H9 (cell line): Measurements from ENCODE around the gene KDF1. TPM values are rescaled to one million over a fixed set of nuclear protein-coding genes. Genes with fewer than 3 reads are reported as not detected.
A peak's percentile ranks its signal among the peaks of the same experiment; 100 is the strongest.

ENCODE experiments used
- DNase-seq: peaks from one replicate; pipeline ENCODE4 v3.0.0-alpha.2; 2017
- H2AFZ ChIP-seq: one replicate; pipeline ENCODE4 v1.6.1; 2013; ENCODE audit warnings: mild to moderate bottlenecking, low read length, control low read depth, moderate library complexity
- H2AK5ac ChIP-seq: 2 replicates; pipeline ENCODE4 v1.6.1; 2013; ENCODE audit warnings: low read length, control low read depth, mixed read lengths; ENCODE audit not compliant: insufficient read length
- H2BK120ac ChIP-seq: one replicate; pipeline ENCODE4 v1.6.1; 2013; ENCODE audit warnings: low read depth, mild to moderate bottlenecking, low read length, control low read depth, inconsistent platforms; ENCODE audit not compliant: poor library complexity, severe bottlenecking
- H2BK12ac ChIP-seq: 2 replicates; pipeline ENCODE4 v1.6.1; 2013; ENCODE audit warnings: low read length, control low read depth, mixed read lengths, low read depth; ENCODE audit not compliant: insufficient read length
- H2BK15ac ChIP-seq: 2 replicates; pipeline ENCODE4 v1.6.1; 2013; ENCODE audit warnings: low read depth, low read length, control low read depth
- H2BK20ac ChIP-seq: one replicate; pipeline ENCODE4 v1.6.1; 2013; ENCODE audit warnings: low read depth, mild to moderate bottlenecking, low read length, control low read depth, inconsistent platforms; ENCODE audit not compliant: poor library complexity, severe bottlenecking
- H2BK5ac ChIP-seq: 2 replicates; pipeline ENCODE4 v1.6.1; 2013; ENCODE audit warnings: low read length, control low read depth, mixed read lengths; ENCODE audit not compliant: insufficient read length
- H3K14ac ChIP-seq: 2 replicates; pipeline ENCODE4 v1.6.1; 2013; ENCODE audit warnings: low read length, control low read depth; ENCODE audit not compliant: insufficient read depth
- H3K18ac ChIP-seq: 2 replicates; pipeline ENCODE4 v1.6.1; 2013; ENCODE audit warnings: low read depth, mild to moderate bottlenecking, mixed read lengths, low read length, control low read depth; ENCODE audit not compliant: insufficient read length
- H3K23ac ChIP-seq: 2 replicates; pipeline ENCODE4 v1.6.1; 2013; ENCODE audit warnings: low read length, control low read depth, mixed read lengths, low read depth; ENCODE audit not compliant: insufficient read length
- H3K23me2 ChIP-seq: 2 replicates; pipeline ENCODE4 v1.6.1; 2013; ENCODE audit warnings: low read depth, mild to moderate bottlenecking, mixed read lengths, low read length, control low read depth; ENCODE audit not compliant: insufficient read length, poor library complexity, severe bottlenecking
- H3K27ac ChIP-seq: 2 replicates; pipeline ENCODE4 v1.5.1; 2013; ENCODE audit warnings: low read length, control low read depth, mixed read lengths, low read depth; ENCODE audit not compliant: insufficient read length
- H3K27me3 ChIP-seq: 2 replicates; pipeline ENCODE4 v1.6.1; 2013; ENCODE audit warnings: low read length, control low read depth, inconsistent platforms; ENCODE audit not compliant: insufficient read depth
- H3K4ac ChIP-seq: 2 replicates; pipeline ENCODE4 v1.6.1; 2013; ENCODE audit warnings: low read depth, mild to moderate bottlenecking, control low read depth, inconsistent platforms, low read length, moderate library complexity
- H3K4me1 ChIP-seq: 2 replicates; pipeline ENCODE4 v1.6.1; 2013; ENCODE audit warnings: low read length, control low read depth, inconsistent platforms; ENCODE audit not compliant: insufficient read depth
- H3K4me2 ChIP-seq: 2 replicates; pipeline ENCODE4 v1.6.1; 2013; ENCODE audit warnings: low read length, control low read depth, mixed read lengths; ENCODE audit not compliant: insufficient read length, insufficient read depth
- H3K56ac ChIP-seq: 2 replicates; pipeline ENCODE4 v1.6.1; 2013; ENCODE audit warnings: low read depth, mild to moderate bottlenecking, mixed read lengths, low read length, control low read depth; ENCODE audit not compliant: insufficient read length
- H3K79me1 ChIP-seq: 2 replicates; pipeline ENCODE4 v1.6.1; 2013; ENCODE audit warnings: low read depth, mild to moderate bottlenecking, moderate library complexity, low read length, control low read depth, inconsistent platforms; ENCODE audit not compliant: insufficient read depth, poor library complexity, severe bottlenecking
- H3K79me2 ChIP-seq: 2 replicates; pipeline ENCODE4 v1.6.1; 2013; ENCODE audit warnings: low read length, control low read depth, inconsistent platforms; ENCODE audit not compliant: insufficient read depth
- H3K9ac ChIP-seq: 2 replicates; pipeline ENCODE4 v1.6.1; 2013; ENCODE audit warnings: low read length, control low read depth, mixed read lengths; ENCODE audit not compliant: insufficient read length; ENCODE audit errors: extremely low read depth
- H3K9me3 ChIP-seq: one replicate; pipeline ENCODE4 v1.6.1; 2013; ENCODE audit warnings: low read depth, low read length, inconsistent platforms; ENCODE audit not compliant: control insufficient read depth
- H3T11ph ChIP-seq: one replicate; pipeline ENCODE4 v1.6.1; 2013; ENCODE audit warnings: mild to moderate bottlenecking, low read length, control low read depth, inconsistent platforms
- H4K20me1 ChIP-seq: one replicate; pipeline ENCODE4 v1.6.1; 2013; ENCODE audit not compliant: control insufficient read depth, insufficient read length, insufficient read depth
- H4K5ac ChIP-seq: 2 replicates; pipeline ENCODE4 v1.6.1; 2013; ENCODE audit warnings: low read depth, mild to moderate bottlenecking, mixed read lengths, low read length, control low read depth; ENCODE audit not compliant: insufficient read length
- H4K8ac ChIP-seq: replicated peaks from 2 replicates; pipeline ENCODE4 v1.6.1; 2013; ENCODE audit warnings: low read length, control low read depth, mixed read lengths, low read depth; ENCODE audit not compliant: insufficient read length
- H4K91ac ChIP-seq: 2 replicates; pipeline ENCODE4 v1.6.1; 2013; ENCODE audit warnings: low read depth, mild to moderate bottlenecking, moderate library complexity, mixed read lengths, low read length, control low read depth; ENCODE audit not compliant: insufficient read length
- H3K27ac Mint-ChIP-seq, 3 experiments: 2 replicates in 2 of 3; 3 replicates in 1 of 3; pipeline ENCODE4 v1.8.0; 2020 to 2021; ENCODE audit warnings: mixed read lengths in 3 of 3, mild to moderate bottlenecking in 1 of 3, moderate library complexity in 1 of 3
- H3K27me3 Mint-ChIP-seq: 2 replicates; pipeline ENCODE4 v1.8.0; 2021; ENCODE audit warnings: low read depth, mild to moderate bottlenecking, moderate library complexity, mixed read lengths
- H3K36me3 Mint-ChIP-seq, 3 experiments: 2 replicates in 2 of 3; 3 replicates in 1 of 3; pipeline ENCODE4 v1.8.0; 2020 to 2021; ENCODE audit warnings: low read depth in 3 of 3, mixed read lengths in 3 of 3; ENCODE audit not compliant: insufficient read depth in 1 of 3
- H3K4me1 Mint-ChIP-seq, 2 experiments: 2 replicates each; pipeline ENCODE4 v1.8.0; 2020; ENCODE audit warnings: mixed read lengths in 2 of 2
- H3K4me3 Mint-ChIP-seq, 2 experiments: 2 replicates in 1 of 2; 3 replicates in 1 of 2; pipeline ENCODE4 v1.8.0; 2020 to 2021; ENCODE audit warnings: mild to moderate bottlenecking in 2 of 2, mixed read lengths in 2 of 2, moderate library complexity in 1 of 2
- H3K9me3 Mint-ChIP-seq, 2 experiments: 2 replicates in 1 of 2; 3 replicates in 1 of 2; pipeline ENCODE4 v1.8.0; 2020; ENCODE audit warnings: mild to moderate bottlenecking in 2 of 2, mixed read lengths in 2 of 2, moderate library complexity in 1 of 2
- WGBS: extraction: QIAGEN DNeasy Blood & Tissue Kit; methylation state at CpG from one replicate; pipeline ENCODE4 v1.1.7; 2013; ENCODE audit warnings: missing lambda C conversion rate, low lambda C conversion rate, mixed read lengths; ENCODE audit not compliant: insufficient read length; ENCODE audit errors: extremely low coverage; 5-methylcytosine and 5-hydroxymethylcytosine counted together
- total RNA-seq: library from RNA; stranded (reverse); gene quantifications from 2 replicates; pipeline ENCODE4 v1.2.1, GENCODE V29; 2021
- TF ChIP-seq, protein P1 (sequence below): fragments of 200-600 bp; sonication (generic); conservative IDR thresholded peaks from 3 replicates; pipeline ENCODE4 v1.8.0; 2021; ENCODE audit warnings: antibody characterized with exemption, mild to moderate bottlenecking

The KDF1 gene
- total RNA-seq, 1 experiment from 2014 or later: 17.6 TPM

DNA sequence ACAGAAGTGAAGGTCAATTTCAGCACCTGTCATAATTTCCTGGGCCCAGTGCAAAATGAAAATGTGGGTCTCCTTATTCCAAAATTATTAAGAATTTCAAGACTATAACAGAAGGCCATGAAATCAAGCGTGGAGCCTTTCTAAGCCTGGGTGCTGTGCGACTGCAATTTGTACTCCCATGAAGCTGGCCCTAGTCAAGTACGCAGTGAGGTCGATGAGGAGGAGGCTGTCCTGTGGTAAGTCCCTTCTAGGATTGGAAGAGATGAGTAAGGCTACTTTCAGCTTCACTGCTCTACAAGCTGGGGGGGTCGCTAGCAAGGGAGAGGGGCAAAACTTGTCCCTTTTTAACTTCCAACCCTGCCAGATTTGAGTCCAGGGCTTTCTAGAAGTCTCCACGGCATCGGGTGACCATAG, 39.1 kb downstream of the KDF1 start:
- H3K56ac ChIP-seq: no peak overlapping the region
- Mint-ChIP-seq H3K9me3 (peaks cover 0 to 2% of the 10 kb centered on the region in 2 experiments; a peak in 1 of 5 replicates), H3K27me3 (peaks cover 6% of the 10 kb centered on the region), H3K27ac (peak overlapping the region in 2 of 3 experiments; percentile 98; a peak in 3 of 7 replicates), H3K4me3 (peak overlapping the region; percentile 93 to 96), H3K4me1 (peaks cover 18% of the 10 kb centered on the region in 2 experiments), H3K36me3 (peaks cover 14 to 29% (median 24%) of the 10 kb centered on the region in 3 experiments; a peak in 6 of 7 replicates)
- no peak overlapping the region for H2AFZ ChIP-seq
- H2BK20ac ChIP-seq: no peak overlapping the region
- H2BK12ac ChIP-seq: no peak overlapping the region
- no peaks in the 10 kb centered on the region for H3K9me3 ChIP-seq
- H3K18ac ChIP-seq: no peak overlapping the region
- no peak overlapping the region for H4K91ac ChIP-seq
- no peak overlapping the region for H3K9ac ChIP-seq
- TF ChIP-seq, protein P1, sequence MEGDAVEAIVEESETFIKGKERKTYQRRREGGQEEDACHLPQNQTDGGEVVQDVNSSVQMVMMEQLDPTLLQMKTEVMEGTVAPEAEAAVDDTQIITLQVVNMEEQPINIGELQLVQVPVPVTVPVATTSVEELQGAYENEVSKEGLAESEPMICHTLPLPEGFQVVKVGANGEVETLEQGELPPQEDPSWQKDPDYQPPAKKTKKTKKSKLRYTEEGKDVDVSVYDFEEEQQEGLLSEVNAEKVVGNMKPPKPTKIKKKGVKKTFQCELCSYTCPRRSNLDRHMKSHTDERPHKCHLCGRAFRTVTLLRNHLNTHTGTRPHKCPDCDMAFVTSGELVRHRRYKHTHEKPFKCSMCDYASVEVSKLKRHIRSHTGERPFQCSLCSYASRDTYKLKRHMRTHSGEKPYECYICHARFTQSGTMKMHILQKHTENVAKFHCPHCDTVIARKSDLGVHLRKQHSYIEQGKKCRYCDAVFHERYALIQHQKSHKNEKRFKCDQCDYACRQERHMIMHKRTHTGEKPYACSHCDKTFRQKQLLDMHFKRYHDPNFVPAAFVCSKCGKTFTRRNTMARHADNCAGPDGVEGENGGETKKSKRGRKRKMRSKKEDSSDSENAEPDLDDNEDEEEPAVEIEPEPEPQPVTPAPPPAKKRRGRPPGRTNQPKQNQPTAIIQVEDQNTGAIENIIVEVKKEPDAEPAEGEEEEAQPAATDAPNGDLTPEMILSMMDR: no peak
- H3K27ac ChIP-seq: no peak overlapping the region
- H3K14ac ChIP-seq: no peak overlapping the region
- H3K79me1 ChIP-seq: peaks cover 13% of the 10 kb centered on the region
- peaks cover 15% of the 10 kb centered on the region; the same call in 1 of the 2 replicates for H3K79me2 ChIP-seq
- H4K8ac ChIP-seq: no peak overlapping the region
- peaks cover 7% of the 10 kb centered on the region for H3K23me2 ChIP-seq
- peaks cover 3% of the 10 kb centered on the region; the same call in 1 of the 2 replicates for H3K4me1 ChIP-seq
- no peak overlapping the region for H2AK5ac ChIP-seq
- WGBS: no CpG with 5 or more reads among the region's 7 CpGs
- H3K27me3 ChIP-seq: no peaks in the 10 kb centered on the region
- H4K5ac ChIP-seq: no peak overlapping the region
- H3K23ac ChIP-seq: no peak overlapping the region
- no peak for DNase-seq
- H2BK15ac ChIP-seq: no peak overlapping the region
- no peaks in the 10 kb centered on the region for H4K20me1 ChIP-seq
- H2BK5ac ChIP-seq: no peak overlapping the region
- H2BK120ac ChIP-seq: no peak overlapping the region
- H3K4ac ChIP-seq: no peak overlapping the region
- H3T11ph ChIP-seq: no peak overlapping the region
- peak overlapping the region; percentile 94 for H3K4me2 ChIP-seq
